ENCODE results near the gene CNTNAP2. TPM values are rescaled to one million over a fixed set of nuclear protein-coding genes. Genes with fewer than 3 reads are reported as not detected.

CNTNAP2 gene
- total RNA-seq, 2 donors from 2014 or later, result 4.4 to 8.5 TPM

GRCh38 chr7:148084138-148084537, 1967.5 kb downstream of the CNTNAP2 start:
- intact Hi-C loops (cut with DNase I), result loop anchor here (5.0 kb wide), 2 partner anchors 537 to 837 kb away; no protein-coding TSS in a partner anchor

GRCh38 chr7:148091882-148092281, 1975.3 kb downstream of the CNTNAP2 start:
- Histone ChIP-seq H3K36me3 (no peaks in the 10 kb centered on the region), H3K27ac (no peak overlapping the region), H3K4me1 (no peaks in the 10 kb centered on the region), H3K9ac (ENCODE audit: low read depth in 2 of 2, low read length in 2 of 2) (no peak overlapping the region), H3K9me3 (no peaks in the 10 kb centered on the region), H3K27me3 (no peaks in the 10 kb centered on the region), H3K4me3 (no peak overlapping the region)
- intact Hi-C loops (cut with DNase I), result no loop called here
- TF ChIP-seq CTCF (IDR thresholded peaks at IDR 0.05), result no peak
- DNase-seq, result no peak

More at GRCh38 chr7:148084138-148084537, 1967.5 kb downstream of the CNTNAP2 start:
- Histone ChIP-seq H3K9me3 (no peaks in the 10 kb centered on the region), H3K4me3 (no peak overlapping the region), H3K36me3 (no peaks in the 10 kb centered on the region), H3K27me3 (no peaks in the 10 kb centered on the region), H3K9ac (ENCODE audit: low read depth in 2 of 2, low read length in 2 of 2) (no peak overlapping the region), H3K27ac (no peak overlapping the region), H3K4me1 (no peaks in the 10 kb centered on the region)
- DNase-seq, result peak; percentile 38
- peak; percentile 34 for TF ChIP-seq CTCF (IDR thresholded peaks at IDR 0.05)

GRCh38 chr7:148093375-148094166, 1977.0 kb downstream of the CNTNAP2 start:
- H3K27me3 ChIP-seq, result no peaks in the 10 kb centered on the region
- H3K9me3 ChIP-seq, result no peaks in the 10 kb centered on the region
- H3K4me3 ChIP-seq, result no peak overlapping the region
- no peak overlapping the region for H3K27ac ChIP-seq
- no peaks in the 10 kb centered on the region for H3K4me1 ChIP-seq
- no peaks in the 10 kb centered on the region for H3K36me3 ChIP-seq
- intact Hi-C loops (cut with DNase I), result no loop called here
- H3K9ac ChIP-seq (ENCODE audit: low read depth in 2 of 2, low read length in 2 of 2), result no peak overlapping the region
- no peak for DNase-seq
- TF ChIP-seq CTCF (IDR thresholded peaks at IDR 0.05), result no peak

GRCh38 chr7:148095066-148095465, 1978.5 kb downstream of the CNTNAP2 start:
- H3K27me3 ChIP-seq, result no peaks in the 10 kb centered on the region
- no peak overlapping the region for H3K9ac ChIP-seq (ENCODE audit: low read depth in 2 of 2, low read length in 2 of 2)
- H3K27ac ChIP-seq, result no peak overlapping the region
- no peak for TF ChIP-seq CTCF (IDR thresholded peaks at IDR 0.05)
- no peaks in the 10 kb centered on the region for H3K9me3 ChIP-seq
- no peak overlapping the region for H3K4me3 ChIP-seq
- no peaks in the 10 kb centered on the region for H3K4me1 ChIP-seq
- no peak for DNase-seq
- H3K36me3 ChIP-seq, result no peaks in the 10 kb centered on the region
- intact Hi-C loops (cut with DNase I), result no loop called here

GRCh38 chr7:148104136-148104716, 1987.6 kb downstream of the CNTNAP2 start:
- TF ChIP-seq CTCF (IDR thresholded peaks at IDR 0.05), result no peak
- H3K4me1 ChIP-seq, result no peaks in the 10 kb centered on the region
- H3K4me3 ChIP-seq, result no peak overlapping the region
- H3K36me3 ChIP-seq, result no peaks in the 10 kb centered on the region
- H3K9ac ChIP-seq (ENCODE audit: low read depth in 2 of 2, low read length in 2 of 2), result no peak overlapping the region
- no peaks in the 10 kb centered on the region for H3K9me3 ChIP-seq
- DNase-seq, result no peak
- intact Hi-C loops (cut with DNase I), result no loop called here
- H3K27me3 ChIP-seq, result no peaks in the 10 kb centered on the region
- H3K27ac ChIP-seq, result no peak overlapping the region
